K562 (cell line): ENCODE data around the gene SMURF1. TPM values are rescaled to one million over a fixed set of nuclear protein-coding genes. Genes with fewer than 3 reads are reported as not detected.
A peak's percentile ranks its signal among the peaks of the same experiment; 100 is the strongest.

Experiments used
- ARID4B ChIP-seq: sonication (generic); formaldehyde crosslinking; IDR thresholded peaks from 2 replicates; pipeline ENCODE4 v1.8.0; 2022; ENCODE audit warnings: mild to moderate bottlenecking, missing genetic modification reagents
- ATF2 ChIP-seq: sonication (generic); formaldehyde crosslinking; IDR thresholded peaks from 2 replicates; pipeline ENCODE4 v1.8.1; 2022; ENCODE audit warnings: missing genetic modification reagents
- CEBPG ChIP-seq, 3 experiments: fragments of 200-800 bp in 1 of 3; sonication (Bioruptor generic) in 1 of 3; sonication (generic) in 1 of 3; formaldehyde crosslinking in 1 of 3; IDR thresholded peaks in 2 of 3; conservative IDR thresholded peaks in 1 of 3; 2 replicates each; pipeline versions ENCODE4 v1.6.1 to v1.8.0; 2016 to 2022; ENCODE audit warnings: missing compliant biosample characterization in 2 of 3, missing genetic modification characterization in 2 of 3, mild to moderate bottlenecking in 1 of 3, missing genetic modification reagents in 1 of 3
- ELF2 ChIP-seq: fragments of 250-450 bp; sonication (Bioruptor Pico); IDR thresholded peaks from 2 replicates; pipeline ENCODE4 v1.5.0; 2021; ENCODE audit warnings: mild to moderate bottlenecking
- ETV1 ChIP-seq: fragments of 450-650 bp; conservative IDR thresholded peaks from 2 replicates; pipeline ENCODE4 v1.6.1; 2016; ENCODE audit warnings: missing genetic modification characterization, control low read depth, low read depth, missing compliant biosample characterization
- KAT7 ChIP-seq: sonication (generic); formaldehyde crosslinking; IDR thresholded peaks from 2 replicates; pipeline ENCODE4 v1.8.0; 2022; ENCODE audit warnings: missing genetic modification reagents, mild to moderate bottlenecking, borderline replicate concordance
- KLF16 ChIP-seq: IDR thresholded peaks from 2 replicates; pipeline ENCODE4 v1.6.1; 2016; ENCODE audit warnings: antibody characterized with exemption
- MYC ChIP-seq, 2 experiments: fragments of 250-450 bp in 1 of 2; sonication (Bioruptor Pico) in 1 of 2; IDR thresholded peaks; 2 replicates each; pipeline versions ENCODE4 v1.5.1 to v1.6.1; 2012 to 2021; ENCODE audit warnings: low read depth in 2 of 2, borderline replicate concordance in 1 of 2, improper control_type of control experiment in 1 of 2, low read length in 1 of 2, mild to moderate bottlenecking in 1 of 2, moderate library complexity in 1 of 2
- NBN ChIP-seq: fragments of 450-650 bp; IDR thresholded peaks from 2 replicates; pipeline ENCODE4 v1.6.1; 2016; ENCODE audit warnings: low read depth, mild to moderate bottlenecking
- NFIC ChIP-seq: fragments of 450-650 bp; IDR thresholded peaks from 2 replicates; pipeline ENCODE4 v1.6.1; 2017; ENCODE audit warnings: mild to moderate bottlenecking, inconsistent platforms
- NFXL1 ChIP-seq: fragments of 450-650 bp; formaldehyde crosslinking; IDR thresholded peaks from 2 replicates; pipeline ENCODE4 v1.4.0; 2021; ENCODE audit warnings: mild to moderate bottlenecking
- NR1H2 ChIP-seq: sonication (generic); formaldehyde crosslinking; IDR thresholded peaks from 2 replicates; pipeline ENCODE4 v1.4.0; 2020; ENCODE audit warnings: mild to moderate bottlenecking, missing genetic modification reagents
- PTRF ChIP-seq: fragments of 450-650 bp; IDR thresholded peaks from 2 replicates; pipeline ENCODE4 v1.6.1; 2016; ENCODE audit warnings: mild to moderate bottlenecking, missing genetic modification characterization, missing compliant biosample characterization
- SP2 ChIP-seq: IDR thresholded peaks from 2 replicates; pipeline ENCODE4 v1.6.1; 2011; ENCODE audit warnings: mild to moderate bottlenecking, low read depth, low read length, moderate library complexity; ENCODE audit not compliant: poor library complexity, severe bottlenecking; ENCODE audit errors: extremely low read depth
- TCF15 ChIP-seq: fragments of 250-450 bp; sonication (Bioruptor Pico); IDR thresholded peaks from 2 replicates; pipeline ENCODE4 v1.8.0; 2022; ENCODE audit warnings: moderate library complexity, mild to moderate bottlenecking, inconsistent platforms
- TFE3 ChIP-seq: fragments of 450-650 bp; formaldehyde crosslinking; IDR thresholded peaks from 2 replicates; pipeline ENCODE4 v1.4.0; 2020; ENCODE audit warnings: mild to moderate bottlenecking, mixed read lengths
- YBX1 ChIP-seq: fragments of 450-650 bp; IDR thresholded peaks from 2 replicates; pipeline ENCODE4 v1.7.1; 2016; ENCODE audit warnings: mild to moderate bottlenecking
- ZFP1 ChIP-seq: fragments of 450-650 bp; formaldehyde crosslinking; IDR thresholded peaks from 2 replicates; pipeline ENCODE4 v1.4.0; 2020; ENCODE audit warnings: mild to moderate bottlenecking, mixed read lengths
- ZNF24 ChIP-seq: fragments of 450-650 bp; IDR thresholded peaks from 2 replicates; pipeline ENCODE4 v1.6.1; 2016
- ZNF3 ChIP-seq: fragments of 250-450 bp; sonication (Bioruptor Pico); IDR thresholded peaks from 2 replicates; pipeline ENCODE4 v1.5.0; 2021; ENCODE audit warnings: mild to moderate bottlenecking, moderate library complexity
- polyA plus RNA-seq, 8 experiments: library from polyadenylated mRNA; depleted of rRNA in 4 of 8; stranded (reverse) in 5 of 8; unstranded in 3 of 8; fragments of >200 nt; fragmentation: Nextera tagmentation in 2 of 8; fragmentation: Illumina TruSeq in 1 of 8; extraction: Ambion mirVana in 2 of 8; extraction: Trizol in 1 of 8; gene quantifications; 2 replicates each; pipeline versions ENCODE4 v1.2.1 to v1.2.3, GENCODE V29; 2011 to 2014; ENCODE audit warnings: inconsistent platforms in 1 of 8, missing spikeins in 1 of 8
- total RNA-seq, 7 experiments: library from RNA; depleted of rRNA in 6 of 7; stranded (reverse); fragments of >200 nt in 6 of 7; fragmentation: Illumina TruSeq in 2 of 7; extraction: Trizol in 2 of 7; gene quantifications; 2 replicates each; pipeline versions ENCODE4 v1.2.1 to v1.2.3, GENCODE V29; 2011 to 2021; ENCODE audit warnings: low replicate concordance in 1 of 7

The SMURF1 gene
- total and polyA plus RNA-seq, 9 of the 15 experiments (the other 6 are each of a cell fraction or from before 2014, with no cell fraction given) = 1.0 to 20.1 (median 12.6) TPM

- TF ChIP-seq ARID4B (no peak), NBN (no peak), SP2 (no peak), NR1H2 (CRISPR knock-in tag) (no peak), ELF2 (CRISPR knock-in tag) (no peak), CEBPG (CRISPR knock-in tag; IDR thresholded peaks at IDR 0.05) (no peak), CEBPG (tag; conservative IDR thresholded peaks at IDR 0.05 in 1 of 2, IDR thresholded peaks at IDR 0.05 in 1 of 2) (no peak), PTRF (no peak), MYC (IDR thresholded peaks at IDR 0.05; ENCODE audit: low read depth, low read length) (peak; percentile 46; the same call in 1 of the 2 replicates), MYC (CRISPR knock-in tag; IDR thresholded peaks at IDR 0.05; ENCODE audit: borderline replicate concordance, low read depth) (no peak), ZNF3 (CRISPR knock-in tag) (no peak), ZFP1 (no peak), NFXL1 (no peak), KLF16 (no peak), ETV1 (no peak), ATF2 (no peak), TCF15 (no peak), NFIC (peak; percentile 61), TFE3 (CRISPR knock-in tag) (no peak), YBX1 (no peak), KAT7 (CRISPR knock-in tag) (no peak), ZNF24 (no peak)
Measured at GRCh38 chr7:99143853-99144672, at the start of gene SMURF1 (continued).
